GM15510 (cell line): ENCODE results near the gene GPR62.

ENCODE experiments used
- POLR2A ChIP-seq: IDR thresholded peaks from 3 replicates; pipeline ENCODE4 v1.6.1; 2011; ENCODE audit warnings: borderline replicate concordance; ENCODE audit not compliant: insufficient read length; ENCODE audit errors: extremely low read depth

Gene GPR62

GRCh38 chr3:52004906-52005395 is 49.8 kb downstream of the GPR62 start:
- TF ChIP-seq POLR2A, result no peak

- no peak for TF ChIP-seq POLR2A
Measured at GRCh38 chr3:52005571-52005986, 50.4 kb downstream of the GPR62 start.

DNA sequence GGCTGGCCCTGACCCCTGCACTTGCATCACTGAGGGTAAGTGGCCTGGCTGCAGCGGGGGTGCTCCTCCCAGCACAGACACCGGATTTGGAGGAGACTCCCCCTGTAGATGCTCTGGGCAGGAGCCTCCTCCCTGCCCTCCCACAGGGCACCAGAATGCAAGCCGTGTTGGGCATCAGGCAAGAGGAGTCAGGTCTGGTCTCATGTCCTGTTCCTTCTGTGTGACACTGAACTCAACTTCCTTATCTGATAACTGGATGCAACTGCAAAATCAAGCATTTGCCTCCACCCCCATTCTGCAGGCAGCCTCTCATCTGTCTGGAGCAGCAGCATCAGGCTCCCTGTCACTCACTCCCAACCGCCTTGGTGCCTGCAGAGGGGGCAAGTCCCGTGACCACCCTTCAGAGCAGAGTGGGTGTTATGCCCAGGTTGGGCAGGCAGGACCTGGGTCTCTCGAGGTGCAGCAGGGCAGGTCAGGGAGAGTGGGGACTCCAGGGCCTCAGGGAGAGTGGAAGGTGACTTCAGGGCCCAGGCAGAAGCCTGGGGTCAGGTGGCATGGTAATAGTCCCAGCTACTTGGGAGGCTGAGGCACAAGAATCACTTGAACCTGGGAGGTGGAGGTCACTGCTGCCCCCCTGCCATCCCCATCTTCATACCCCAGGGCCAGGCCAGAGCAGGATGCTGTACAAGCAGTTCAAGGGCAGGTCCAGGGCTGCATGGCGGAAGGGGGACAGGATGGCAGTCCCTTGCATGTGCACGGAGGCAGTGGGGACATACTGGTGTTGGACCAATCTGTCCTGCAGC is 51.0 kb downstream of the GPR62 start:
- TF ChIP-seq POLR2A, result no peak

GRCh38 chr3:52006820-52007133 is 51.6 kb downstream of the GPR62 start:
- no peak for TF ChIP-seq POLR2A
